Choroid plexus epithelial cell (primary cell): Measurements from ENCODE around the gene CFAP410.

Source experiments
- DNase-seq: peaks from one replicate; pipeline ENCODE4 v3.0.0-alpha.2; 2010; ENCODE audit warnings: low read depth
- H3K4me3 ChIP-seq: 2 replicates; pipeline ENCODE4 v1.5.1; 2011; ENCODE audit warnings: low read depth, mild to moderate bottlenecking, control low read depth, low read length, moderate library complexity
- CTCF ChIP-seq: conservative IDR thresholded peaks from 2 replicates; pipeline ENCODE4 v1.5.1; 2011; ENCODE audit warnings: low read depth, mild to moderate bottlenecking, control low read depth, inconsistent platforms, low read length, moderate library complexity

Gene CFAP410

GRCh38 chr21:44282370-44282769 lies 56.8 kb downstream of the CFAP410 start:
- H3K4me3 ChIP-seq = no peak overlapping the region
- DNase-seq = no peak
- no peak for TF ChIP-seq CTCF

- DNase-seq = no peak
- H3K4me3 ChIP-seq = no peak overlapping the region
- no peak for TF ChIP-seq CTCF
Observed at GRCh38 chr21:44281801-44282200, 57.4 kb downstream of the CFAP410 start.

- H3K4me3 ChIP-seq = no peak overlapping the region
- no peak for DNase-seq
- TF ChIP-seq CTCF = no peak
Observed at GRCh38 chr21:44279354-44280260, 59.6 kb downstream of the CFAP410 start.
